BE2C (cell line): ENCODE measurements around the gene MBD5.

Experiments used
- DNase-seq: peaks from one replicate; pipeline ENCODE4 v3.0.0-alpha.2; 2020
- H3K27me3 ChIP-seq: fragments of 250-450 bp; sonication (Bioruptor Pico); 2 replicates; pipeline ENCODE4 v1.5.1; 2020; ENCODE audit warnings: mild to moderate bottlenecking
- H3K36me3 ChIP-seq: fragments of 250-450 bp; sonication (Bioruptor Pico); 2 replicates; pipeline ENCODE4 v1.5.1; 2020; ENCODE audit warnings: mild to moderate bottlenecking
- H3K4me1 ChIP-seq: fragments of 250-450 bp; sonication (Bioruptor Pico); 2 replicates; pipeline ENCODE4 v1.5.1; 2020
- H3K4me3 ChIP-seq: 2 replicates; pipeline ENCODE4 v1.5.1; 2011; ENCODE audit warnings: low read depth, low read length
- H3K9me3 ChIP-seq: fragments of 250-450 bp; sonication (Bioruptor Pico); 2 replicates; pipeline ENCODE4 v1.5.1; 2020
- TF ChIP-seq, protein P1 (sequence below): IDR thresholded peaks from 2 replicates; pipeline ENCODE4 v1.5.1; 2012; ENCODE audit warnings: mild to moderate bottlenecking, low read depth, low read length

MBD5 gene

DNA sequence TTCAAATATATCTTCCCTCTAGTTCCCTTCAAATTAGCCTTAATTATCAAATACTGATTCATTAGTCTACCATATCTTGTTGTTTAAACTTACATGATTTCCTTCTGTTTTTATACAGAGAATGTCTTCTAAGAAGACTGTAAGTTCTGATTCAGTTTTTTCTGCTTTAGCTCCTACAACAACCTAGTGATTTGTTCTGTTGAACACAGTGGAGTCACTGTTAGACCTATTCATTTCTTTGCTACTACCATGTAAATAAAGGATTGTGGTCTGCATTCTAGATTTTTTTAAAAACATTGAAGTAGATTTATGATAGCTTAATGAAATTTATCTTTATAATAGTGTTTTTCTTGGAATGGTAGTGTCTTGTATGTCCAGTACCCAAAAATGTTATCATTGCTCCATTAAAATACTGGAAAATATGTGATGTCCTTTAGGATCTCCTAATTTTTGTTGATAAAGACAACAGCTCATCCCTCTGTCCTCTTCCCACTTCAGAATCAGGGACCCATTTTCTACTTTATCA lies 146.4 kb downstream of the MBD5 start:
- Histone ChIP-seq H3K4me1 (no peaks in the 10 kb centered on the region), H3K4me3 (no peak overlapping the region), H3K36me3 (no peaks in the 10 kb centered on the region), H3K27me3 (no peaks in the 10 kb centered on the region), H3K9me3 (no peaks in the 10 kb centered on the region)
- DNase-seq = no peak
- TF ChIP-seq, protein P1, sequence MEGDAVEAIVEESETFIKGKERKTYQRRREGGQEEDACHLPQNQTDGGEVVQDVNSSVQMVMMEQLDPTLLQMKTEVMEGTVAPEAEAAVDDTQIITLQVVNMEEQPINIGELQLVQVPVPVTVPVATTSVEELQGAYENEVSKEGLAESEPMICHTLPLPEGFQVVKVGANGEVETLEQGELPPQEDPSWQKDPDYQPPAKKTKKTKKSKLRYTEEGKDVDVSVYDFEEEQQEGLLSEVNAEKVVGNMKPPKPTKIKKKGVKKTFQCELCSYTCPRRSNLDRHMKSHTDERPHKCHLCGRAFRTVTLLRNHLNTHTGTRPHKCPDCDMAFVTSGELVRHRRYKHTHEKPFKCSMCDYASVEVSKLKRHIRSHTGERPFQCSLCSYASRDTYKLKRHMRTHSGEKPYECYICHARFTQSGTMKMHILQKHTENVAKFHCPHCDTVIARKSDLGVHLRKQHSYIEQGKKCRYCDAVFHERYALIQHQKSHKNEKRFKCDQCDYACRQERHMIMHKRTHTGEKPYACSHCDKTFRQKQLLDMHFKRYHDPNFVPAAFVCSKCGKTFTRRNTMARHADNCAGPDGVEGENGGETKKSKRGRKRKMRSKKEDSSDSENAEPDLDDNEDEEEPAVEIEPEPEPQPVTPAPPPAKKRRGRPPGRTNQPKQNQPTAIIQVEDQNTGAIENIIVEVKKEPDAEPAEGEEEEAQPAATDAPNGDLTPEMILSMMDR = no peak

DNA sequence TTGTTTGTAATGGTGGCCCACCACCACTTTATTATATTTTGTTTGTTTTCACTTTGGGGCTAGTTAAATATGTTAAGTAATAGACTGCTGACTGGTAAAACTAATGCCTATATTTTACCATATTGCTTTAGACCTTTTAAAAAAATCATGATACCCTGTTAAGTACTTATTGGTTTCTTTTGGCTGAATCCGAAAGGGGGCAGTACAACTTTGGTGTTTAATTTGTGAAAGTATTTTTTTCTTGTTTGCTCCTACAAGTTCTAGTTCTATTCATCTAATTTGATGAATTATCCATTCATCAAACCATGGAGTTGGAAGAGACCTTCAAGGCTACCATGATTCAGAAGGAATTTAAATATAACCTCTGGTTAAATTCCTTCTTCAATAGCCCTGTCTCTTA lies 147.0 kb downstream of the MBD5 start:
- no peaks in the 10 kb centered on the region for H3K27me3 ChIP-seq
- no peak overlapping the region for H3K4me3 ChIP-seq
- H3K9me3 ChIP-seq = no peaks in the 10 kb centered on the region
- H3K4me1 ChIP-seq = no peaks in the 10 kb centered on the region
- H3K36me3 ChIP-seq = no peaks in the 10 kb centered on the region
- no peak for DNase-seq
- TF ChIP-seq, protein P1 = no peak

DNA sequence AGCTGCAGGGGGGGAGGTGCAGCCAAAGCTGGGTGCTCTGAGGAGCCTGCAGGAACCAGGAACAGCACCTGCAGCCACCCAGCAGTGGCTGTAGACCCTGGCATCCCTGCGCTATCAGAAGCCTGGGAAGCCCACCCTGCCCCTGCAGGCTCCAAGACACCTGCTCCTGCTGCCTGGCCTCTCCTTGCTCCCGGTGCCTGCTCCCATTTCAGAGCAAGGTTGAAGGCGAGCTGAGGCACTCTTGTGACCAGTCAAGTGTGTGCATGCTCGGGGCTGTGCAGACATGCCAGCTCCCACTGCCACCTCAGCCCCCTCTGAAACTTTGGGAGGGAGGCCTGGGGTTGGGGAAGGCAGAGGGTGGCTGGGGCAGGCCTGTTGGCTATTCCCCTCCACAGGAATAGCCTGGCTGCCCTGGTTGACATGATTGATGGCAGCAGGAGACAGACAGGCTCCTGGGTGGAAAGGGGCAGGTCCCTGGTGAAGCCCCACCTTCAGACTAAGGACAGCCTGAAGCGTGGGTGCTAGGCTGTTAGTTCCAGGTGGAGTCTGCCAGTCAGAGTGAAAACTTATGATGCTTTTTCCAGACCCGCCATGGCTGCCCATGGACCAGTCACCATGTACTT lies 151.4 kb downstream of the MBD5 start:
- no peaks in the 10 kb centered on the region for H3K9me3 ChIP-seq
- H3K36me3 ChIP-seq = no peaks in the 10 kb centered on the region
- H3K27me3 ChIP-seq = no peaks in the 10 kb centered on the region
- TF ChIP-seq, protein P1 = no peak
- H3K4me1 ChIP-seq = no peaks in the 10 kb centered on the region
- DNase-seq = no peak
- no peak overlapping the region for H3K4me3 ChIP-seq

DNA sequence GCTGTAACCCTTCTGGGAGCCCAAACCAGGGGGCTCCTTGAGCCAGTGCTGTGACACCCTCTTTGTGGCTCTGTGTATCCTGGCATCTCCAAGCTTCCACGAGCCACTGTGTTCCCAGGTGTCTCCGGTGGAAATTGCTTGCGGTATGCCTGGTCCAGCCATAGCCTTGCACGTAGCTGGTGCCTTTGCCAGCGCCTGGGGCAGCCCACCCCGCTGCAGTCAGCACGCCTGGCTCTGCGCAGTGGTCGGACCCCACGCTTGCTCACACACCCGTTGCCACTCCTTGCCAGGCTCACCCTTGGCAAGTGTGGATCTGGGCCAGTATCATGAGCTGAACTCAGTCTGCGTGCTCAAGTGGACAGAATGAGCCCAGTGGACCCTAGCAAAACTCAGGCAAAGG lies 152.3 kb downstream of the MBD5 start:
- Histone ChIP-seq H3K4me3 (no peak overlapping the region), H3K36me3 (no peaks in the 10 kb centered on the region), H3K27me3 (no peaks in the 10 kb centered on the region), H3K9me3 (no peaks in the 10 kb centered on the region), H3K4me1 (no peaks in the 10 kb centered on the region)
- DNase-seq = no peak
- TF ChIP-seq, protein P1 = no peak

DNA sequence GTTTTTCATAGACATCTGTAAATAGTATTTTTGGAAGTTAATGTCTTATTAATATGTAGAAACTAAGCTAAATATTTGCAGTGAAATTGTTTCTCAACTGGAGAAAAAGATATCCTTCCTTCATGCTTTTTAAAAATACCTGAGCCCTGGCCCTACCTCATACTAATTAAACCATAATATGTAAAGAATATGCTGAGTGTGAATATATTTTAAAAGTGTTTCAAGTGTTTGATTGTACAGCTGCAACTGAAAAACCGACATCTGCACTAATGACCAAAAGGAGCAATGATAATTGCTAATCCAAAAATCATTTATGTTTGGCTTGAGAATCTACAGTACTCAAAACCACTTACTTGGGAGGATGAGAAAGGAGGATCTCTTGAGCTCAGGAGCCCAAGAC lies 156.7 kb downstream of the MBD5 start:
- no peaks in the 10 kb centered on the region for H3K4me1 ChIP-seq
- TF ChIP-seq, protein P1 = no peak
- DNase-seq = no peak

DNA sequence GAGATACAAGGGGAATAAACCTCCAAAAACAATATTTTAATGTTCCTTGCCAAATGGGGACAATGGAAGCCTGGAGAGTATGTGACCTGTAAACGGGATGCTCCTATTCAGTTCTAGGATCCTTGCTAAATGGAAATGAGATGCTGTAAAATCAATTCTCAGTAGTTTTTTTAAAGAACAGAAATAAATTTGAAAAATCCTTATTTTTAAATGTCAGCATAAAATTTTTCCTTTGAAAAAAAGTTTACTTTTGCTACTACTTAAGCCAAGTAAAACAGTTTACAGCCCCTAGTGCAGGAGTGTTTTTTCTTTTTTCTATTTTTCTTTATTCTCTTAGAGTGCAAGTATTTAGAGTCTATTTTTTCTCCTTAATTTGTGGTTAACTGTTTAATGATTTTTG lies 158.8 kb downstream of the MBD5 start:
- Histone ChIP-seq H3K4me3 (no peak overlapping the region), H3K9me3 (no peaks in the 10 kb centered on the region), H3K36me3 (no peaks in the 10 kb centered on the region), H3K27me3 (no peaks in the 10 kb centered on the region), H3K4me1 (no peaks in the 10 kb centered on the region)
- TF ChIP-seq, protein P1 = no peak
- no peak for DNase-seq

More for the DNA sequence above, 156.7 kb downstream of the MBD5 start:
- H3K4me3 ChIP-seq = no peak overlapping the region
- no peaks in the 10 kb centered on the region for H3K9me3 ChIP-seq
- H3K36me3 ChIP-seq = no peaks in the 10 kb centered on the region
- H3K27me3 ChIP-seq = no peaks in the 10 kb centered on the region
